Stimulated activated CD8-positive, alpha-beta memory T cell treated with anti-CD3 and anti-CD28 coated beads, Interleukin-12 subunit alpha, Interleukin-12 subunit beta, amount 100 ng/mL, for 24 hours (primary cell): ENCODE data around the gene PARD3.

Experiments used
- DNase-seq: peaks from one replicate; pipeline ENCODE4 v3.0.0-alpha.2; 2020; ENCODE audit errors: extremely low read depth

The PARD3 gene

DNA sequence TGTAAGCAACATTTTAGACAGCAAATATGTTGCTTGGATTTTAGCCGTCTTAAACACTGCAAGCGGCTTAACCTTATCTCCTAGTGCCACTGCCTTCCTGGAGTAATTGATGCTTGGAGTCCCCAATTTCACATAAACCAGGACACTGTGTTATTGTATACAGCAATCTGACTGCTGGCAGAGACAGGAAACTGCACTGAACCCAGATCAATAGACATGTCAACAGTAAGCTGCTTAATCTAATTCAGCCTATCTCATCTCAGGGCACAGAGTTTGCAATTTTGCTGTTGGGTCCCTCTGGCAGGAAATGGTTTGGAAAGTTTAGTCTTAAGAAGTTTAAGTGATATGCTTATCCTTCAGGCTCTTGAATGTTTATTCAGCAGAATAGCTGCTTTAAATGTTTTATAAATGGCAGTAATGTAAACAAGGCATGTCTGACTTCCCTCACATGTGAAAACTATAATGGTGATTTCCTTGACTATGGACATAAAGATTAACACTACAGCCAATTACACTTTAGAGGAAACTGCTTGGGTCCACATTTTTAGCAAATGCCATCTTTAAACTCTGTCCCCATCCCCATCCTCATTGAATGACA lies 598.6 kb downstream of the PARD3 start:
- no peak for DNase-seq

GRCh38 chr10:34213805-34214197 lies 601.3 kb downstream of the PARD3 start:
- no peak for DNase-seq

- DNase-seq, result no peak
These were observed 601.8 kb downstream of the PARD3 start for GRCh38 chr10:34213193-34213804.

GRCh38 chr10:34207343-34207742 lies 607.8 kb downstream of the PARD3 start:
- no peak for DNase-seq

GRCh38 chr10:34206935-34207268 lies 608.2 kb downstream of the PARD3 start:
- DNase-seq, result no peak

GRCh38 chr10:34206078-34206934 lies 608.8 kb downstream of the PARD3 start:
- no peak for DNase-seq

DNA sequence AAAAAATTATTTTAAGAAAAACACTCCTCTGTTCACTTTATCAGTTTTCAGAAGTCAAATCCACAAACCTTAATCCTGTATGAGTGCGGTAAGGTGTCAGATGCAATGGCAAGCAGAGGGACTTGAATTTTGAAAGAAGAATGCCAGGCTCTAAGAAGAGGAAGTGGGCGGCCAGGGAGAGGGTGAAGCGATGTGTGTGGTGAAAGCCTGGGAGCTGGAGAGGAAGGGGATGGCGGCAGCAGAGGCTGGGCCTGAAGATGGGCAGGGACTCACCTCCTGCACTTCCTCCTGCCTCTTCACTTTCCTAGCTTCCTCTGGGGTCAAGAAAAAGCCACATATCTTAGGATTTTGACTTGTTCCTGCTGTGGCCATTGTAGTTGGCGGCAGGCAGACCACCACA lies 609.6 kb downstream of the PARD3 start:
- no peak for DNase-seq

DNA sequence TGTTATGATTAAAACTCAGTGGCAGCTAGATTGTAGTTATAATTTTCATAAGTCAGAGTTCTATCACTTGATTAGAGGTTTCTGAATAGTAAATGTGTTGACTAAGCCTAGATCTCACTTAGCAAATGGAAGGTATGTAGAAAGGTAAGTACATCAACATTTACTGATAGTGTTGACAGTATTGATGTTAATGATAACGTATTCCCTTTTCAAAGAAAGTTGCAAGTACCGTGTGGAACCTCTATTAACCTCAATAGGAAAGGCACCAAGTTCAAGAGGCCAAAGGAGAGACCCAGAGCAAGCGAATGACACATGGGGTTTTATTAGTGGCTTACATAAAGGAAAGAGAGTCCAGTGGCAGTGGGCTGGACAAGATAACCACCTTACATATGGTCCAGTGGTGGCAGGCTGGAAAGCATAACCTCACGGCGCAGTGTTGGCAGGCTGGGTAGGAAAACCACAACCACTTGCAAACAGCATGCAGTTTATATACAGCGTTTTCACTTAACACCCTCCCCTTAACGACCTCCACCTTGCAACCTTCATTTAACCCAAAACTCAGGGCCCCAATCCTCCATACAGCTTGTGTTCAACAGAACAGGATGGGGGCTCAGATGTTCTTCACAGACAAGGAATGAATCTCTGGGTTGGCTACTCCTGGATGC lies 611.0 kb downstream of the PARD3 start:
- DNase-seq, result no peak

GRCh38 chr10:34200355-34200901 lies 614.7 kb downstream of the PARD3 start:
- no peak for DNase-seq

GRCh38 chr10:34198953-34199352 lies 616.1 kb downstream of the PARD3 start:
- no peak for DNase-seq

- DNase-seq, result no peak
These were observed 619.0 kb downstream of the PARD3 start for GRCh38 chr10:34196058-34196433.

- DNase-seq, result no peak
These were observed 619.6 kb downstream of the PARD3 start for GRCh38 chr10:34195364-34196057.

DNA sequence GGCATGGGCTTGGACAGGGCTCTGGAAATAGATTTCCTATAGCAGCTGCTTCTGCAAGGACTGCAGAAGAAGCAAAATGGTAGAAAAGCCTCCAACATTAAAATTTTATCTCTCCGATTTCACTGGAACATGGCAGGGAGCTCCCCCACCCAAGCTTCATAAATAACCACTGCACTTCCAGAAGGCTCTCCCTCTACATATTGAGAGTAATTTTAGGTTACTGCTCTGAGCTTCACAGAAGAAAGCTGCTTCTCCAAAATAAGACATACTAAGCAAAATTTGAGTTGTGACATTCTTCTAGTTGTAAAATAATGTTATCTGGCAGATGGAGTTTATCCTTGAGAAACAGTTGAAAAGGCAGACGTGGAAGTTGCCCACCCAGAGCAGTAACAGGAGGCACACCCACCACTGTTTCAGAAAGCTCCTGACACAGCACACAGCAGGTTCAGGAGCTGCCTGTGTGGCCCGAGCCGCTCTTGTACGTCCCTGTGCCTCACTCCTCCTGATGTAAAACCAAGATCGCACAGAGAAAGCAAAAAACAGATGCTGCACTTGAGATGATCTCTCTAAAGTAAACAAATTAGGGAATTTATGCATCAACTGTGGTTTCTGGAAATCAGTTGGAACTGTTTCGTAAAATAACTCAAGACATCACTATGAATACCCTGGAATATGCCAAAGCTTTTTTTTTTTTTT lies 621.0 kb downstream of the PARD3 start:
- no peak for DNase-seq

- no peak for DNase-seq
These were observed 622.5 kb downstream of the PARD3 start for GRCh38 chr10:34192646-34193045.

DNA sequence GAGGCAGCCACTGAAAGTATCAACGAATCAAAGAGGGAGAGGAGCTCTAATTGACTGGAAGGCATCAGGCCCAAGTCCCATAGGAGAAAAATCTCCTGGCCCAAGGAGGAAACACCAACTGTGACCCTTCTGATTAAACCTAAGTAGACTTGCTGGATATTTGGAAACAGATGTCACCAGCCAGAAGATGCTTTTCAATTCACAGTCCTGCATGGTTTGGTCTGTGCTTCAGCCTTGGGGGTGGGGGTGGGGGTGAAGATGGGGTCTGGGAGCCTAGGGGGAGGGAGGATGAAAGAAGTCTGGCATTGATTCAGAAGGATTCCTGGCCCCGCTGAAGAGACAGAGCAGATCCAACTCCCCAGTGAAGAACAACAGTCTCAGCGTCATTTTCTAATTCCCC lies 623.7 kb downstream of the PARD3 start:
- no peak for DNase-seq

- no peak for DNase-seq
These were observed 624.5 kb downstream of the PARD3 start for GRCh38 chr10:34190580-34190979.

DNA sequence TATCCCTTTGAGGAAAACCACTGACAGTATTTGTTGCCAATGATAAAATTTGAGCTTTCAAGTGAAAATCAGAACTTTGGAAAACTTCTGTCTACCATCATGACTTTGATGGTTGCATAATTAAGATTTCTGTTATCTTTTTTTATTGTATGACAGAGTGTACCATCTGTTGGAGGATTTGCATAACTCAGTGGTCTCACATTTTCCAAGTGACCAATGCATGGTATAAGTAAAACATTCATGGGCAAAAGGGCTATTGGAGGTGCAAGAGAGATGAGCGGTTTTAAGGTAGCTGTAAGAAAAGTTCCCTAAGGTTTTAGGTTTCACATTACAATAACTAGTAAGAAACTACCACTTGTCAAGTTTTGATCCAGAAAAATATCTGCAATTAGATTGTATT lies 625.3 kb downstream of the PARD3 start:
- no peak for DNase-seq

DNA sequence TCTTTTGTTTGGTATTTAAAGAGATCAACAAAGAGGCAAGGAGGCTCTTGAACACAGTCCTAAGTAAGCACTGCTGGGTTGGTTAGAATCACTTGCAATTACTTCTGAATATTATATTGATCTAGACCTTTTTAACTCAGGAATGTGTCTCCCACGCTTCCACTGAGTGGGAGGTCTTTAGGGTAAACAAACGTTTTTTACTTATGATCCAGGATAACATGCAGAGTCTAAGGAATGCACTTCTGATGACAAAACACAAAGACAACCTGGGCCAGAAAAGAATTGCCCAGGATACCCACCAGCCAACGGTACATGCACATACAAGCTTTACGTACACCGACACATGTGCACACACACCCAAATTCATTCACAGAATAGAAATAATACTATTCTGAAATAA lies 626.9 kb downstream of the PARD3 start:
- DNase-seq, result no peak

GRCh38 chr10:34187201-34187600 lies 627.9 kb downstream of the PARD3 start:
- no peak for DNase-seq

DNA sequence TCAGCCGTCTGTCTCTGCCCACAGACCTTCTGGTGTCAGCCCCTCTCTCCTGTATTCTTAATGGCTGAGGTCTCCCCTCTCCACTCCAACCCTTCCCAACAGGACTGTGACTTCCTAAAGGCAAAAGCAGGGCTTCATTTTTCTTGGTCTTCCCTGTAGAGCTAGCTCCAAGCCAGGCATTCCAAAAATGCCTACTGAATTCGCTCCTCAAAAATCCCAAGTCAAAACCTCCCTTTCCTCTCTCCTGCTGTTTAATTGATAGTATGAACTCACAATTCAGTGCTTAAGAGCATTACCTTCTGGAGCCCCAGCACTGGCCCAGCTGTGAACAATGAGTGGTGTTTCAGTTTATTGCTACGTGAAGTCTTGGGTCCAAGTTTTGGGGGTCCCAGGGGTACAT lies 628.4 kb downstream of the PARD3 start:
- DNase-seq, result no peak

GRCh38 chr10:34185998-34186397 lies 629.1 kb downstream of the PARD3 start:
- no peak for DNase-seq
